H1 (cell line): ENCODE data around the gene NUAK1. TPM values are rescaled to one million over a fixed set of nuclear protein-coding genes. Genes with fewer than 3 reads are reported as not detected.

Source experiments
- PHF8 ChIP-seq: fragments of 200-600 bp; sonication (generic); conservative IDR thresholded peaks from 2 replicates; pipeline ENCODE4 v1.7.1; 2012; ENCODE audit warnings: low read depth, mild to moderate bottlenecking, inconsistent platforms, low read length, moderate library complexity
- polyA plus RNA-seq, 7 experiments: library from polyadenylated mRNA; depleted of rRNA in 3 of 7; stranded (reverse) in 5 of 7; unstranded in 2 of 7; fragments of >200 nt in 5 of 7; fragments of 200-250 nt in 2 of 7; gene quantifications; 1 replicate in 5 of 7; 2 replicates in 1 of 7; 4 replicates in 1 of 7; pipeline versions ENCODE4 v1.2.1 to v1.2.3, GENCODE V29; 2011 to 2013; ENCODE audit warnings: missing spikeins in 2 of 7, mixed read lengths in 2 of 7
- total RNA-seq: library from RNA; stranded (reverse); fragmentation: NEBNext Ultra II Directional; extraction: Animal tissue kit (Norgen Biotek cat#: 25700); gene quantifications from 2 replicates; pipeline ENCODE4 v1.2.1, GENCODE V29; 2021
- TF ChIP-seq, protein P1 (sequence below): fragments of 300-600 bp; sonication (generic); IDR thresholded peaks from 2 replicates; pipeline ENCODE4 v1.7.1; 2012; ENCODE audit warnings: low read length, moderate library complexity, mild to moderate bottlenecking, inconsistent platforms; ENCODE audit not compliant: insufficient replicate concordance

Gene NUAK1
- total and polyA plus RNA-seq, 2 of the 8 experiments (the other 6 are each of a cell fraction or from before 2014, with no cell fraction given): 6.7 to 18.2 TPM

DNA sequence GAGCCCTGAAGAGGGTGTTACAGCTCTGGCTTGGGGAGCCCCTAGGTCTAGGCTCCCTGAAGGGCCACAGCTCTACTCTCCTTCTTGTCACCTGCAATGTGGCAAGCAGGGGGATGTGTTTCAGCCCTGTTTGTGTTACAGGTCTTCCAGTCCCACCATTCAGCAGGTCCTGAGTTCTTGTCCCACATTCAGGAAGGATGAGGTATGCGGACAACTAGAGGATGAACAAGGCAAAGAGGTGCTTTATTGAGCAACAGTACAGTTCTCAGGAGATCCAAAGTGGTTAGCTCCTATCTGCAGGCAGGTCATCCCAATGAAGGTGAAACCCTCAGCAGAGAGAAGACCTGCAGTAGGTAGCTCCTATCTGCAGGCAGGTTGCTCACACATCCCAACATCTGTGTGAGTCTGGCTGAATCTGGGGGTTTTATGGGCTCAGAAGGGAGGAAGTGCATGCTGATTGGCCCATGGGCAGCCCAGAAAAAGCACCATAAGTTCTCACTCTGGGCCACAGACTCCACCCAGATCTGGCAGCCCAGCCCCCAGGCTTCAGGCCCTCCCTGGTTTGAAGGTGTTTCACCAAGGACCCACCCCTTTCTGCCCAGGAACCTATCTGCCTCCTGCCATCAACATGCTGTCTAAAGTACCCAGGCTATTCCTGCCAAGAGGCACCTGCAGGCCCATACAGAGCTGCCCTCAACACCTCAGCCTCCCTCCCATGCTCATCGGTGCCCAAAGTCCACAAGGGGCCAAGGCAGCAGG lies 98.9 kb downstream of the NUAK1 start (continued):
- TF ChIP-seq, protein P1, sequence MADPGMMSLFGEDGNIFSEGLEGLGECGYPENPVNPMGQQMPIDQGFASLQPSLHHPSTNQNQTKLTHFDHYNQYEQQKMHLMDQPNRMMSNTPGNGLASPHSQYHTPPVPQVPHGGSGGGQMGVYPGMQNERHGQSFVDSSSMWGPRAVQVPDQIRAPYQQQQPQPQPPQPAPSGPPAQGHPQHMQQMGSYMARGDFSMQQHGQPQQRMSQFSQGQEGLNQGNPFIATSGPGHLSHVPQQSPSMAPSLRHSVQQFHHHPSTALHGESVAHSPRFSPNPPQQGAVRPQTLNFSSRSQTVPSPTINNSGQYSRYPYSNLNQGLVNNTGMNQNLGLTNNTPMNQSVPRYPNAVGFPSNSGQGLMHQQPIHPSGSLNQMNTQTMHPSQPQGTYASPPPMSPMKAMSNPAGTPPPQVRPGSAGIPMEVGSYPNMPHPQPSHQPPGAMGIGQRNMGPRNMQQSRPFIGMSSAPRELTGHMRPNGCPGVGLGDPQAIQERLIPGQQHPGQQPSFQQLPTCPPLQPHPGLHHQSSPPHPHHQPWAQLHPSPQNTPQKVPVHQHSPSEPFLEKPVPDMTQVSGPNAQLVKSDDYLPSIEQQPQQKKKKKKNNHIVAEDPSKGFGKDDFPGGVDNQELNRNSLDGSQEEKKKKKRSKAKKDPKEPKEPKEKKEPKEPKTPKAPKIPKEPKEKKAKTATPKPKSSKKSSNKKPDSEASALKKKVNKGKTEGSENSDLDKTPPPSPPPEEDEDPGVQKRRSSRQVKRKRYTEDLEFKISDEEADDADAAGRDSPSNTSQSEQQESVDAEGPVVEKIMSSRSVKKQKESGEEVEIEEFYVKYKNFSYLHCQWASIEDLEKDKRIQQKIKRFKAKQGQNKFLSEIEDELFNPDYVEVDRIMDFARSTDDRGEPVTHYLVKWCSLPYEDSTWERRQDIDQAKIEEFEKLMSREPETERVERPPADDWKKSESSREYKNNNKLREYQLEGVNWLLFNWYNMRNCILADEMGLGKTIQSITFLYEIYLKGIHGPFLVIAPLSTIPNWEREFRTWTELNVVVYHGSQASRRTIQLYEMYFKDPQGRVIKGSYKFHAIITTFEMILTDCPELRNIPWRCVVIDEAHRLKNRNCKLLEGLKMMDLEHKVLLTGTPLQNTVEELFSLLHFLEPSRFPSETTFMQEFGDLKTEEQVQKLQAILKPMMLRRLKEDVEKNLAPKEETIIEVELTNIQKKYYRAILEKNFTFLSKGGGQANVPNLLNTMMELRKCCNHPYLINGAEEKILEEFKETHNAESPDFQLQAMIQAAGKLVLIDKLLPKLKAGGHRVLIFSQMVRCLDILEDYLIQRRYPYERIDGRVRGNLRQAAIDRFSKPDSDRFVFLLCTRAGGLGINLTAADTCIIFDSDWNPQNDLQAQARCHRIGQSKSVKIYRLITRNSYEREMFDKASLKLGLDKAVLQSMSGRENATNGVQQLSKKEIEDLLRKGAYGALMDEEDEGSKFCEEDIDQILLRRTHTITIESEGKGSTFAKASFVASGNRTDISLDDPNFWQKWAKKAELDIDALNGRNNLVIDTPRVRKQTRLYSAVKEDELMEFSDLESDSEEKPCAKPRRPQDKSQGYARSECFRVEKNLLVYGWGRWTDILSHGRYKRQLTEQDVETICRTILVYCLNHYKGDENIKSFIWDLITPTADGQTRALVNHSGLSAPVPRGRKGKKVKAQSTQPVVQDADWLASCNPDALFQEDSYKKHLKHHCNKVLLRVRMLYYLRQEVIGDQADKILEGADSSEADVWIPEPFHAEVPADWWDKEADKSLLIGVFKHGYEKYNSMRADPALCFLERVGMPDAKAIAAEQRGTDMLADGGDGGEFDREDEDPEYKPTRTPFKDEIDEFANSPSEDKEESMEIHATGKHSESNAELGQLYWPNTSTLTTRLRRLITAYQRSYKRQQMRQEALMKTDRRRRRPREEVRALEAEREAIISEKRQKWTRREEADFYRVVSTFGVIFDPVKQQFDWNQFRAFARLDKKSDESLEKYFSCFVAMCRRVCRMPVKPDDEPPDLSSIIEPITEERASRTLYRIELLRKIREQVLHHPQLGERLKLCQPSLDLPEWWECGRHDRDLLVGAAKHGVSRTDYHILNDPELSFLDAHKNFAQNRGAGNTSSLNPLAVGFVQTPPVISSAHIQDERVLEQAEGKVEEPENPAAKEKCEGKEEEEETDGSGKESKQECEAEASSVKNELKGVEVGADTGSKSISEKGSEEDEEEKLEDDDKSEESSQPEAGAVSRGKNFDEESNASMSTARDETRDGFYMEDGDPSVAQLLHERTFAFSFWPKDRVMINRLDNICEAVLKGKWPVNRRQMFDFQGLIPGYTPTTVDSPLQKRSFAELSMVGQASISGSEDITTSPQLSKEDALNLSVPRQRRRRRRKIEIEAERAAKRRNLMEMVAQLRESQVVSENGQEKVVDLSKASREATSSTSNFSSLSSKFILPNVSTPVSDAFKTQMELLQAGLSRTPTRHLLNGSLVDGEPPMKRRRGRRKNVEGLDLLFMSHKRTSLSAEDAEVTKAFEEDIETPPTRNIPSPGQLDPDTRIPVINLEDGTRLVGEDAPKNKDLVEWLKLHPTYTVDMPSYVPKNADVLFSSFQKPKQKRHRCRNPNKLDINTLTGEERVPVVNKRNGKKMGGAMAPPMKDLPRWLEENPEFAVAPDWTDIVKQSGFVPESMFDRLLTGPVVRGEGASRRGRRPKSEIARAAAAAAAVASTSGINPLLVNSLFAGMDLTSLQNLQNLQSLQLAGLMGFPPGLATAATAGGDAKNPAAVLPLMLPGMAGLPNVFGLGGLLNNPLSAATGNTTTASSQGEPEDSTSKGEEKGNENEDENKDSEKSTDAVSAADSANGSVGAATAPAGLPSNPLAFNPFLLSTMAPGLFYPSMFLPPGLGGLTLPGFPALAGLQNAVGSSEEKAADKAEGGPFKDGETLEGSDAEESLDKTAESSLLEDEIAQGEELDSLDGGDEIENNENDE: no peak
- TF ChIP-seq PHF8: no peak
